Measurements from ENCODE around the gene CDK11B.

CDK11B gene

DNA sequence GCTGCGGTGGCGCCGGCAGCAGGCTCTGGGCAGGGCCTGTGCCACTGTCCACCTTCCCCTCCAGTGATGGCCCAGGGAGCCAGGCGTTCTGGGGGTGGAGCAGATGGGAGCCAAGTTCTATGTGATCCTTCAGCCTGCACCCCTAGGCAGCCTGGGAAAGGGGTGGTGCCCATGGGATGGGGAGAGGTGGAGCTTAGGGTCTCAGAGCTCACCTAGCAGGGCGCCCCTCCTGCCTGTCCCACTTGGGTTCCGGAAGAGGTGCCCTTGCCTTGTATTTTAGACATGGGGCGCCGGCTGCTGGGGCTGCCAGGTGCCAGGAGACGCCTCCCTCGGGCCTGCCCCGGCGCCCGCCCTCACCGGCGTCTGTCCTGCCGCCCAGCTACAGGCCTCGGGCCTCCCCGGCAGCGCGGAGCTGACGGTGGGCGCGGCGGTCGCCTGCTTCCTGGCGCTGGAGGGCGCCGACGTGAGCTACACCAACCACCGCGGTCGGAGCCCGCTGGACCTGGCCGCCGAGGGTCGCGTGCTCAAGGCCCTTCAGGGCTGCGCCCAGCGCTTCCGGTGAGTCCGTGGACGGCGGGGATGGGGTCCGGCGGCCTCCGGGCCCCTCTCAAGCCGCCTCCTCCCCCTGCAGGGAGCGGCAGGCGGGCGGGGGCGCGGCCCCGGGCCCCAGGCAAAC, 29.9 kb downstream of the CDK11B start:
- in situ Hi-C loops (cut with MboI; ENCODE audit: low sequenced_read_pairs) = no loop called here

DNA sequence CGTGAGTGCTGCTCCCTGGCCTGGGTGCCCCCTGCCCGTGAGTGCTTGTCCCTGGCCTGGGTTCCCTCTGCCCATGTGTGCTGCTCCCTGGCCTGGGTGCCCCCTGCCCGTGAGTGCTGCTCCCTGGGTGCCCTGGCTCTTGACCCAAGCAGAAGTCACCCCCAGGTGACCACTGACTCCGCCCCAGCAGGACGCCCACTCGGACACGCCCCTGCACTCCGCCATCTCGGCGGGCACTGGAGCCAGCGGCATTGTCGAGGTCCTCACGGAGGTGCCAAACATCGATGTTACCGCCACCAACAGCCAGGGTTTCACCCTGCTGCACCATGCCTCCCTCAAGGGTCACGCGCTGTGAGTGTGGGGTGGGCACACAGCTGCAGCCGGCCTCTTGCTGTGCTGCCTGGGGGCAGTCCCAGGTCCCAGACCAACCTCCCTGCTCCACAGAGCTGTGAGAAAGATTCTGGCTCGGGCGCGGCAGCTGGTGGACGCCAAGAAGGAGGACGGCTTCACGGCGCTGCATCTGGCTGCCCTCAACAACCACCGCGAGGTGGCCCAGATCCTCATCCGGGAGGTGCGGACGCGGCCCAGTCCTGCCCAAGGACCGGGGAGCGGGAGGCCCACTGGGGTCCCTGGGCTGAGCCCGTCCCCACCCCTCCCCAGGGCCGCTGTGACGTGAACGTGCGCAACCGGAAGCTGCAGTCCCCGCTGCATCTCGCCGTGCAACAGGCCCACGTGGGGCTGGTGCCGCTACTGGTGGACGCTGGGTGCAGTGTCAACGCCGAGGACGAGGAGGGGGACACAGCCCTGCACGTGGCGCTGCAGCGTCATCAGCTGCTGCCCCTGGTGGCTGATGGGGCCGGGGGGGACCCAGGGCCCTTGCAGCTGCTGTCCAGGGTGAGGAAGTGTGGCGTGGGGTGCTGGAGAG, 30.7 kb downstream of the CDK11B start:
- in situ Hi-C loops (cut with MboI; ENCODE audit: low sequenced_read_pairs) = no loop called here

DNA sequence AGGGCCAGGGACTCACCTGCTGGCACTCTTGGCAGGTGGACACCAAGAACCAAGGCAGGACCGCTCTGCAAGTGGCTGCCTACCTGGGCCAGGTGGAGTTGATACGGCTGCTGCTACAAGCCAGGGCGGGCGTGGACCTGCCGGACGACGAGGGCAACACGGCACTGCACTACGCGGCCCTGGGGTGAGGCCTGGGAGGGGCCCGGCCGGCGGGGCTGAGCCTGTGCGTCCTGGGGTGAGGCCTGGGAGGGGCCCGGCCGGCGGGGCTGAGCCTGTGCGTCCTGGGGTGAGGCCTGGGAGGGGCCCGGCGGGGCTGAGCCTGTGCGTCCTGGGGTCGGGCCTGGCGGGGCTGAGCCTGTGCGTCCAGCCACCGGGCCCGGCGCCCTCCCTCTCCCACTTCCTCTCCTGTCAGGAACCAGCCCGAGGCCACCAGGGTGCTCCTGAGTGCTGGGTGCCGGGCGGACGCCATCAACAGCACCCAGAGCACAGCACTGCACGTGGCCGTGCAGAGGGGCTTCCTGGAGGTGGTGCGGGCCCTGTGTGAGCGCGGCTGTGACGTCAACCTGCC, 31.5 kb downstream of the CDK11B start:
- in situ Hi-C loops (cut with MboI; ENCODE audit: low sequenced_read_pairs) = no loop called here

DNA sequence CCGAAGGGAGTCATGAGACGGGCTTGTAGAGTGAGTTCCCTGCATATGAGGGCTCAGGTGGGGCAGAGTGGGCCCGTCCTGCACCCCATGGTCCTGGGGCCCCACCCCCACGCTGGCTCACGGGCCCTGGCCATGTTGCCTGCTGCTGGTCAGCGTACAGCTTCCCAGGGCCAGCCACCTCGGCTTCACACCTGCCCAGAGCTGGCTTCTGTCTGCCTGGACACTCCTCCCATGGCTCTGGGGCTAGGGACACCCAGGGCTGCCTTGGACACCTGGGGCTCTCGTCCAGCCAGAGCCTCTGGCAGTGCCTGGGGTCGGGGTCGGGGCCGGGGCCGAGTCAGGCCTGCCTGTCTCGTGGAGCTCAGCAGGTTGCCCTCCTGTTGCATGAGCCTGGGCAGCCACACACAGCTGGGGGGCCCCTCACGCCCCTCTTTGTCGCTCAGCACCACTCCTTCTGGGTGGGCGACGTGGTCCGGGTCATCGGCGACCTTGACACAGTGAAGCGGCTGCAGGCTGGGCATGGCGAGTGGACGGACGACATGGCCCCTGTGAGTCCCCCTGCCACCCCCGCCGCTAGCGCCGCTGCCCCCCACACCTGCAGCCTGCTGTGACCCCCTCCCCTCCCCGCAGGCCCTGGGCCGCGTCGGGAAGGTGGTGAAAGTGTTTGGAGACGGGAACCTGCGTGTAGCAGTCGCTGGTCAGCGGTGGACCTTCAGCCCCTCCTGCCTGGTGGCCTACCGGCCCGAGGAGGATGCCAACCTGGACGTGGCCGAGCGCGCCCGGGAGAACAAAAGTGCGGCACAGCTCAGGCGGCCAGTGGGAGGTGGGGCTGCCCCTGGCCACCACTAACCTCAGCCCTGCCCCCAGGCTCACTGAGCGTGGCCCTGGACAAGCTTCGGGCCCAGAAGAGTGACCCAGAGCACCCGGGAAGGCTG, 32.3 kb downstream of the CDK11B start:
- in situ Hi-C loops (cut with MboI; ENCODE audit: low sequenced_read_pairs) = no loop called here

DNA sequence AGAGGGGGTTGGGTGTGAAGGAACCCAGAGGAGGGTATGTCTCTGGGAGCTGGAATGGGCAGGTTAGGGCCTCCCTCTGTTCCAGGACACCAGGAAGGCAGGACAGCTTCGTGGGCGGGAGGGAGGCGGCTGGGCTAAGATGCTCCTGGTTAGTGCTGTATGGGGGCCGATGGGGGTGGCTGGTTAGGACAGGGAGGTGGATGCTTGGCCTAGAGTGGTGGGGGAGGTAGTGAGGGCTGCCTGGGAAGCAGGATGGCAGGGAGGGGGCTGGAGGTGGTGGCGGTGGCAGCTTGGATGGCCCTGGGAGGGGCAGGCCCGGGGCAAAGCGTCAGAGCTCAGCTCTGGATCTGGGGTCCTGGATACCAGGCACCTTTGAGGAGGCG, 33.0 kb downstream of the CDK11B start:
- in situ Hi-C loops (cut with MboI; ENCODE audit: low sequenced_read_pairs) = no loop called here

DNA sequence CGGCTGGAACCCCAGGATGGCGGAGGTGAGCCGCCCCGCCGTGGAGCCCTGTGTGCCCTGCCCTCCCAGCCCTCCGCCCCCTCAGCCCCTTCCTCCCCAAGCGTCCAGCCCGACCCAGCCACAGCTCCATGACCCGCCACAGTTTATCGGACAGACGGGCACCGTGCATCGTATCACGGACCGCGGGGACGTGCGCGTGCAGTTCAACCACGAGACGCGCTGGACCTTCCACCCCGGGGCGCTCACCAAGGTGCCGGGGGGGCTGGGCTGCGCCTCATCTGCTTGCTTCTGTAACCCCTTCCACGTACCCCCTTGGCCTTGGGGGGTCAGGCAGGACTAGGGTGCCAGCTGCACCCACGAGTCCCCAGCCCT, 33.4 kb downstream of the CDK11B start:
- in situ Hi-C loops (cut with MboI; ENCODE audit: low sequenced_read_pairs) = no loop called here

DNA sequence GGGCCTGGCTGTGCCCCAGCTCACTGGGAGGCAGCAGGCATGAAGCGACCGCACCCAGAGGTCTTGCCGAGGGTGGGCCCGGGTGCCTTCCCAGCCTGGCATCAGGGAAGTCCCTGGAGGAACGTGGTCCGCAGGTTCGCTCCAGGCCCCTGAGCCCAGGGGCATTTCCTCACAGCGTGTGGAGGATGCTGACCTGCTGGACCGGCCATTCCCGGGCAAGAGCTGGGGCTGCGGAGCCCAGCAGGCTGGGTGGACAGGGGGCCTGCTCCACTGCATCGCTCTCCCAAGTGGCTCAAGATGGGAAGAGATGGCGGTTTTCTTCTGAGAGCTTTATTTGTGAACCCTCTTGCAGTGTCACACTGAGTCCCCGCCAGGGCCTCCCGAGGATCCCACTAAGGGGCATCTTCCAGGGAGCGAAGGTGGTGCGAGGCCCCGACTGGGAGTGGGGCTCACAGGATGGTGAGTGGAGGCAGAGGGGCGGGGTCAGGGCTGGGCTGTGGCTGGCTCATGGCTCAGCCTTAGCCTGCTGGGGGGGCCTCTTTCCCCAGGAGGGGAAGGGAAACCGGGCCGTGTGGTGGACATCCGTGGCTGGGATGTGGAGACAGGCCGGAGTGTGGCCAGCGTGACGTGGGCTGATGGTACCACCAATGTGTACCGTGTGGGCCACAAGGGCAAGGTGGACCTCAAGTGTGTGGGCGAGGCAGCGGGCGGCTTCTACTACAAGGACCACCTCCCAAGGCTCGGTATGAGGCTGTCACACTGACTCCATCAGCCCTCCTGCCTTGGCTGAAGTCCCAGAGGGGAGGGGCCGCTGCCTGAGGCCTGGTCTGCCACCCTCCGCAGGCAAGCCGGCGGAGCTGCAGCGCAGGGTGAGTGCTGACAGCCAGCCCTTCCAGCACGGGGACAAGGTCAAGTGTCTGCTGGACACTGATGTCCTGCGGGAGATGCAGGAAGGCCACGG, 34.1 kb downstream of the CDK11B start:
- in situ Hi-C loops (cut with MboI; ENCODE audit: low sequenced_read_pairs) = no loop called here

DNA sequence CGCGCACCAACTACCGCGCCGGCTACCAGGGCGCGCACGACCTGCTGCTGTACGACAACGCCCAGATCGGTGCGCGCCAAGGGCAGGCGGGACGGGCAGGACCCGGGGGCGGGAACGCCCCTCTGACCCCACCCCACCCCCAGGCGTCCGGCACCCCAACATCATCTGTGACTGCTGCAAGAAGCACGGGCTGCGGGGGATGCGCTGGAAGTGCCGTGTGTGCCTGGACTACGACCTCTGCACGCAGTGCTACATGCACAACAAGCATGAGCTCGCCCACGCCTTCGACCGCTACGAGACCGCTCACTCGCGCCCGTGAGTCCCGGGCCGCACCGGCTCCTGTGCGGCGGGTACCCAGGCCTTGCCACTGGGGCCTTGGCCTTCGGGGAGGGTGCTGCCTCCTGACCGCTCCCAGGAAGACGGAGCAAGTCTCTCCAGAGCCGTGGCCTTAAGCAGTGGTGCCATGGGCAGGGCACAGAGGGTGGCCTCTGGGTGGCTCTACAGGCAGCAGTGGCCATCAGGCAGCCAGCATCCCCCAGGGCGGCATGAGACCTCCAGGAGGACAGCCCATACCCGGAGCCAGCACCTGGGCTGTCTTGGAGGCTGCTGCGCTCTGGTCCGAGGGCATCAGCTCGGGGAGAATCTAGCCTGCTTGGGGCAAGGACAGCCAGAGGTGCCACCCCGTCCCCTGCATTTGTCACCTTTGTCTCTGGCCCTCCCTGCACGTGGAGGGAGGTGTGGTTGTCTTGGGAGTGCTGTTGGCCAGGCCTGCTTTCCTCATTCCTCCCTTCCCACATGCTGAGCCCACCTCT, 35.0 kb downstream of the CDK11B start:
- in situ Hi-C loops (cut with MboI; ENCODE audit: low sequenced_read_pairs) = no loop called here

DNA sequence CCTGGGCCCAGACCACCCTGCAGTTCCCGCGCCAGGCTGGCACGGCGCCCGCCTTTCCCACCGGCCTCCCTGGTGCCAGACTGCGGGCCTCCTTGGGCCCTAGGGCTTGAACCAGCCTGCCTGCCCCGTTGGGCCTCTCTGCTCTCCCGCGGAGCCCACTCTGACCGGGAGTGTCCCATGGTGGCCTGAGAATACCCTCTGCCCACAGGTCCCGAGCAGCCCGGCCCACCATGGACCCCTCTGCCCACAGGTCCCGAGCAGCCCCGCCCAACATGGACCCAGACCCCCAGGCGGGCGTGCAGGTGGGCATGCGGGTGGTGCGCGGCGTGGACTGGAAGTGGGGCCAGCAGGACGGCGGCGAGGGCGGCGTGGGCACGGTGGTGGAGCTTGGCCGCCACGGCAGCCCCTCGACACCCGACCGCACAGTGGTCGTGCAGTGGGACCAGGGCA, 35.6 kb downstream of the CDK11B start:
- in situ Hi-C loops (cut with MboI; ENCODE audit: low sequenced_read_pairs) = no loop called here

DNA sequence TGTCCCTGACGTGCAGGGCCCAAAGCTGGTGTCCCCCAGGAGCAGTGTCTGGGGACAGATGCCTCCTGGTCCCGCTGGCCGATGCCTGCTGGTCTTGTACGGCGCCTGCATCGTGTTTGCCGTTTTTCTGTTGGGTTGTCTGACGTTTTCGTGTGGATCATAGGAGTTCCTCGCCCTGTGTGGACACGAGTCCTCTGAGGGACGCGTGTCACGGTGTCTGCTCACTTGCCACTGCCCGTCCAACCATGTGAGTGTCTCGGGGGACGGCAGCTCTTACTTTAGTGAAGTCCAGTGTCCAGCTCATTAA, 36.1 kb downstream of the CDK11B start:
- in situ Hi-C loops (cut with MboI; ENCODE audit: low sequenced_read_pairs) = no loop called here

DNA sequence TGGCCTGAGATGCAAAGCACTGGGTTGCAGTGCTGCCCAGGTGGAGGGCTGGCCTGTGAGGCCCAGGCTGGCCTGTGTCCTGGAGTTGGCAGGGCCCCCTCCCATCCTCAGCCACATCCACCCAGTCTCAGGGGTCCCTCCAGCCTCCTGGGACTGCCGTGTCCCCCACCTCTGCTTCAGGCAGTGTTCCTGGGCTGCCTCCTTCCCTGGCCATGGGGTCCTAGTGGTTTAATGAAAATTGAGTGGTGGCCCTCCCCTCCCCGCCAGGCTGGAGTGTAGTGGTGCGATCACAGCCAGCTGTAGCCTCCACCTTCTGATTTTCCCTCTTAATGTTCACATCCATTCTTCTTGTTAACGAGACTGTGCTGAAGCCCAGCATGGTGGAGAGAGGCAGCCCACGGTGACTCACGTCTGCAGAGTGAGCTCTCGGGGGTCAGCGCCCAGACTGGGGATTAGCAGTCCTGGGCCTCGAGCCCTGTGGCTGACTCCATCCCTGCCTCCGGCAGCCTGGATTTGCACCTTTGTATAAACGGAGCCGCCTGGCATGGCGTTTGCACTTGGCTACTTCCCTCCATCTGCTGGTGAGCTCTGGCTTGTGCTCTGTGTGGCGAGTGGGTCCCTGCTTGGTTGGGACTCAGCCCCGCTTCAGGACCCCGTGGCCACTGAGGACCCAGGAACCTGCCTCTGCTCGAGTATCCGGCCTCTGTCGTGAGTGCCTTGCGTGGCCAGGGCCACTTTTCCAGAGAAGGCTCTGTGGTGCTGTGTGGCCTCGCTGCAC, 36.6 kb downstream of the CDK11B start:
- in situ Hi-C loops (cut with MboI; ENCODE audit: low sequenced_read_pairs) = no loop called here

DNA sequence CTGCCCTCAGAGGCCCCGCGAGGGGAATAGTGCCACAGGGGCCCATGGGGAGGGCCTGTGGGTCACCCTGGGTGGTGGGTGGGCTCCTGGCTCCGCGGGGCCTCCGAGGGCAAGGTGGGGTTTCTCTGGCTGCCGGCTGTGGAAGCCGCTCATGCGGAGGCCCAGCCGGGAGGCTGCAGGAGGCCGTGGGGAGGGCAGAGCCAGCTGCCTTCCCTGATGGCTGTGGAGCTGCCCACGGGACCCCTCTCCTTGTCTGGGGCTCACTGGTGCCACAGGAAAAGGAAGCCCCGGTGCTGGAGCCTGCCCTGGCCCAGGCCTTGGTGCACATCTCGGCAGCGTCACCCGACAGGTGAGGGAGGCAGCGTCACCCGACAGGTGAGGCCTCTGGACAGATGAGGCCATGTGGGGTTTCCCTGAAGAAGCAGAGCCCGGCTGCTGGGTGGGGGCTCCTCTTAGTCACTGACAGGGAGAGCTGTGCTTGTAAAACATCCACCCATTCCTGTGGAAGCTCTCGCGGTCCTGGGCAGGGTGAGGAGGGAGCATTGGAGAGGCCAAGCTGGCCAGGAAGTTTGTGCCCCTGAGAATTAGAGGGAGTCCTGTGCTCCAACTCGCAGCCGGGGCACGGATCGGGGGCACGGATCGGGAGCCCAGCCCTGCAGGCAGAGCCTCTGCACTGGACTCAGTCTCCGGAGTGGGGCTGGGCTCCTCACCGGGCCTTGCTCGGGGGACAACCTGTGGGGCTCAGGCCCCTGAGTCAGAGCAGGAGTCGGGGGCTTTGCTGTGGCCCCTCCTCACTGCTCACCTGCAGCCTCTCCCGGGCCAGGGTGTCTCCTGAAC, 37.4 kb downstream of the CDK11B start:
- in situ Hi-C loops (cut with MboI; ENCODE audit: low sequenced_read_pairs) = no loop called here

DNA sequence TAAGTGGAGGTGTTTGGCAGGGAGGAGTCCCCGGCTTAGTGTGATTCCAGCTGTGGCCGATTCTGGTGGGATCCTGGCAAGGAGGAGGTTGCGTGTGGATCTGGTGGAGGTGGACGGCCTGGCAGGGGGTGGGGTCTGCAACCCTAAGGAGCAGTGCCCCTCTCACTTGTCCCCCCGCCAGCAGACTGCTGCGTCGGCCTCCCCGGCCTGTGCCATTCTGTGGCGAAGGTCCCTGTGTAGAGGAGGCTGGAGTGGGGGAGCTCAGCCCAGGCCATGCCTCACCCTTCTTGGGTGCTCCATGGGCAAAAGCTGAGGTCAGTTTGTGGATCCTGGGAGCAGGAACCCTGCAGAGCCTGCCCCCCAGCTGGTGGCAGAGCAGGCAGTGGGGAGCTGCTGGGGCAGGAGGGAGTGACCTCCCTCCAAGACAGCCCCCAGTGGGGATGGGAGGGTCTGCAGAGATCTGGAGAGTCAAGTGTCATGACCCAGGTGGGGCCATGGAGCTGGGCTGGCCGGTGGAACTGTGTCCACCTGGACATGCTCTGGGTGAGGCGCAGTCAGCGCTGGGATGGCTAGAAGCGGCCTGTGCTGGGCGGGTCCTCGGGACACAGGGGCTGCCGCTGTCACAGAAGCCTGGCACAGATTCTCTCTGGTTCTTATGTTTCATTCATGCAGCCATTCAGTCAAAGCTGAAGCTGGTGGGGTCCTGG, 38.2 kb downstream of the CDK11B start:
- in situ Hi-C loops (cut with MboI; ENCODE audit: low sequenced_read_pairs) = no loop called here

DNA sequence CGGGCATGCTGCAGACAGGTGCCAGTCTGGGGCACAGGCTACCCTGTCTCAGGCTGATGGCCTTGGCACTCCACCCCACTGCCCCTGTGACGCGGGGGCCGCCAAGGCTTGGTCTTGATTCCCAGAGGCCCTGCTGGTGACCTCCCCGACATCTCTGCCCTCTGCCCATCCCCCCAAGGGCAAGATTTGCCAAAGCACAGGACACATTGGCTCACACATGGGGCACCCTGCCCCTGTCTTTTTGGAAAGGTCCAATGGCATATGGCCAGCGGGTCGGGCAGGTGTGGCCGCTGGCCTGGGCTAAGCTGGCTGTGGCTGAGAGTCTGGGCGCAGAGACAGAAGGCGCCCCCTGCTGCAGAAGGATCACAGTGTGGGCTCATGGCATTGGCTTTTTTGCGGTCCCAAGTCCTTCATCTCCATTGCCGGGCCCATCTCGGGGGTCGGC, 38.9 kb downstream of the CDK11B start:
- in situ Hi-C loops (cut with MboI; ENCODE audit: low sequenced_read_pairs) = no loop called here

DNA sequence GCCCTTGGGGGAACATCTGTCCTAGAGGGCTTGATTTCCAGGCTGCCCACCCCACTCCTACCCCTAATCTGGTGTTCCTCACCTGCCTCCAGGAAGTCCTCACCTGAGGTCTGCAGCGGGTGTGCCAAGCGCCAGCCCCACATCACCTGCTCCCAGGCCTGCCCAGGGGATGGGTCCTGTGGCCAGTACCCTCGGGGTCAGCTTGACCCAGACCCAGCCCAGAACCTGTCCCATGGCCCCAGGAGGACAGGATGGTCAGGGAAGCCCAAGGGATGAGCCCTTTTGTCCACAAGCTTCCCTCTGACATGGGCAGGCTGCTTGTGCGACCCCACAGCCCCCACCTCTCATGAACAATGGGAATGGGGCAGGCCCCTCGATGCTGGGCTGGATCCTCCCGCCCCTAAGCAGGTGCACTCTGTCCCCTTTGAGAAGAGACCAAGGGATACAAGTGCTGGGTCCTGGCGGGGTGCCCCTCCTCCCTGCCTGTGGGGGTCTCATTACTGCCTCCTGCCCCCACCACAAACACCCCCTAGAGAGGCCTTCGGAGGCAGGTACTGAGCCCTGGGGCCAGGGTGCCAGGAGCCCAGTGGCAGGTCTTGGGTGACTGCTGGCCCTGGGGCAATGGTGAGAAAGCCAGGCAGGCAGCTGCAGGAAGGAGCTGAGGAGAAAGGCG, 40.3 kb downstream of the CDK11B start:
- in situ Hi-C loops (cut with MboI; ENCODE audit: low sequenced_read_pairs) = no loop called here

DNA sequence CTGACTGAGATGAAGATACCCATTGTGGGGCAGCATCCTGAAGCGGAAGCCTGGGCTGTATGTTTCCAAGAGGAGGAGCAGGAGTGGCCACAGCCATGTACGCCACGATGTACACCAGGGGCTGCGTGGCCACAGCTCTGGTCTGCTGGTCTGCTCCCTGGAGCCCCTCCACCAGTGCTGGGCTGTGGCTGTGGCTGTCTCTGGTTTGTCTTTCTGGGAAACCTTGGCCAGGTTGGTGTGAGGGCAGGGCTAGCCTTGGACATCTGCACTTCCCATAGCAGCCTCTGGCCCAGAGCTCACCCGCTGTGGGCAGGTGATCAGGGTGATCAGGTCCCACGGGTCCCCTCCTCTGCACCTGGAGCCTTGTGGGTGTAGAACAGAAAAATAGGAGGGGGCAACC, 40.9 kb downstream of the CDK11B start:
- in situ Hi-C loops (cut with MboI; ENCODE audit: low sequenced_read_pairs) = no loop called here
